Natural killer cell (primary cell): ENCODE data around the gene ANKH. TPM values are rescaled to one million over a fixed set of nuclear protein-coding genes. Genes with fewer than 3 reads are reported as not detected.

Experiments
- ATAC-seq, 3 donors: fragments of 150-1000 bp in 2 of 3; fragments of 200-7000 bp in 1 of 3; cut with Tn5 transposase; 1 replicate in 1 of 3; 2 replicates in 2 of 3; pipeline ENCODE4 v1.10.0; 2021; ENCODE audit warnings: mild to moderate bottlenecking in 2 of 3, moderate library complexity in 2 of 3
- DNase-seq, 2 donors: peaks; one replicate each; pipeline versions ENCODE4 v3.0.0 to v3.0.0-alpha.2; 2013 to 2021; ENCODE audit warnings: mixed read lengths in 1 of 2
- H3K27ac ChIP-seq: one replicate; pipeline ENCODE4 v1.5.1; 2013; ENCODE audit warnings: mild to moderate bottlenecking, low read length
- H3K27me3 ChIP-seq: one replicate; pipeline ENCODE4 v1.6.1; 2013; ENCODE audit warnings: low read length; ENCODE audit not compliant: control insufficient read depth, insufficient read depth
- H3K36me3 ChIP-seq: one replicate; pipeline ENCODE4 v1.6.1; 2013; ENCODE audit warnings: low read length; ENCODE audit not compliant: control insufficient read depth, insufficient read depth
- H3K4me1 ChIP-seq: one replicate; pipeline ENCODE4 v1.6.1; 2013; ENCODE audit warnings: low read length; ENCODE audit not compliant: control insufficient read depth, insufficient read depth
- H3K4me3 ChIP-seq: one replicate; pipeline ENCODE4 v1.5.1; 2013; ENCODE audit warnings: low read length
- H3K9me3 ChIP-seq: one replicate; pipeline ENCODE4 v1.6.1; 2013; ENCODE audit warnings: low read length; ENCODE audit not compliant: control insufficient read depth, insufficient read depth
- H3K27ac Mint-ChIP-seq, 2 donors: one replicate each; pipeline ENCODE4 v1.8.0; 2022; ENCODE audit warnings: mild to moderate bottlenecking in 2 of 2, mixed read lengths in 2 of 2, moderate library complexity in 1 of 2
- H3K27me3 Mint-ChIP-seq, 2 donors: one replicate each; pipeline ENCODE4 v1.8.0; 2022; ENCODE audit warnings: low read depth in 2 of 2, mixed read lengths in 2 of 2
- H3K36me3 Mint-ChIP-seq: one replicate; pipeline ENCODE4 v1.8.0; 2022; ENCODE audit warnings: mixed read lengths
- H3K4me1 Mint-ChIP-seq, 2 donors: one replicate each; pipeline ENCODE4 v1.8.0; 2022; ENCODE audit warnings: mixed read lengths in 2 of 2
- H3K4me3 Mint-ChIP-seq: one replicate; pipeline ENCODE4 v1.8.0; 2022; ENCODE audit warnings: mild to moderate bottlenecking, moderate library complexity, mixed read lengths
- H3K9me3 Mint-ChIP-seq, 2 donors: one replicate each; pipeline ENCODE4 v1.8.0; 2022; ENCODE audit warnings: mixed read lengths in 2 of 2
- CTCF ChIP-seq: fragments of 200-600 bp; IDR thresholded peaks from one replicate; pipeline ENCODE4 v1.8.0; 2022; ENCODE audit warnings: antibody characterized with exemption
- WGBS: methylation state at CpG from one replicate; pipeline ENCODE4 v1.1.7; 2013; ENCODE audit warnings: missing lambda C conversion rate; ENCODE audit not compliant: insufficient coverage; 5-methylcytosine and 5-hydroxymethylcytosine counted together
- intact Hi-C: fragments of 100-400 bp; cut with micrococcal nuclease; formaldehyde crosslinking; loops from one replicate; pipeline ENCODE4 v1.14.2; 2022
- total RNA-seq, 4 donors: library from RNA; stranded (reverse); fragments of 120-200 nt in 1 of 4; gene quantifications; one replicate each; pipeline versions ENCODE4 v1.2.3 to v1.2.4, GENCODE V29; 2013 to 2022

ANKH gene
- total RNA-seq, 3 donors from 2014 or later (not counting 1 experiment from before 2014, with no cell fraction given), result 52.9 to 78.0 (median 63.8) TPM

DNA sequence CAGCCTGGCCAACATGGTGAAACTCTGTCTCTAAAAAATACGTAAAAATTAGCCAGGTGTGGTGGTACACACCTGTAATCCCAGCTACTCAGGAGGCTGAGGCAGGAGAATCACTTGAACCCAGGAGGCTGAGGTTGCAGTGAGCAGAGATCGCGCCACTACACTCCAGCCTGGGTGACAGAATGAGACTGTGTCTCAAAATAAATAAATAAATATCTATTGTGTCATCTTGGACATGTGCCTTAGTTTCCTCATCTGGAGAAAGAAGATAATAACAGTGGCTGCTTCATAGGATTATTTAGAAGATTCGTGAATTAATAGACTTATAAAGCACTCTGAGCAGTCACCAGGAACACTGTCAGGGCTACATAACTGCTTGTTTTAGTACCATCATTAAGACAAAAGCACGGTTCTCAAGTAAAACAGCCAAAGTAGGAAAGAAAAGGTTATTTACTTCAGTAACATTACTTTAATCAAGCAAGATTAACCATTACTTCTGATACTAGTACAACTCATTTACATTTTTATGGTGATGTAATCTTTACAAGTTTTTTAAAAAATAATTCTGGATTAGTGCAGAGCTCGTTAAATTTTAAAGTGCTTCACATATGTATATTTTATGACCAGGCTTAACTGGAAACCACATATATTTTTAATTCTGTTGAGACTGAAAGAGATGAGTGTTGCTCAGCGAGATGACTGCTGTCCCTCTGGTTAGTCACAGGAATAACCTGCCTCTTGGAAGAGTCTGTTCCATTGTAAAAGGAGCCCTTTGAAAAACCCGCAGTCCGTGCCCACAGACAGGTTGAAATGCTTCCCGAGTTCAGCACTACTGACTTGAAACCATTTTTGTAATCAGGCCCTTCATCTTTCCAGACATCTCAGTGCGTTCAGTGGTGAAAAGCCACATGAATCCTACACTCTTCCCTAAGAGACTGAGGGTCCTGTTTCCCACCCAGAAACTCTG lies 36.7 kb downstream of the ANKH start:
- Histone ChIP-seq H3K36me3 (no peaks in the 10 kb centered on the region), H3K27ac (no peak overlapping the region), H3K27me3 (no peaks in the 10 kb centered on the region), H3K9me3 (no peaks in the 10 kb centered on the region), H3K4me1 (no peaks in the 10 kb centered on the region), H3K4me3 (no peak overlapping the region)
- Mint-ChIP-seq H3K4me3 (no peak overlapping the region), H3K9me3 (no peaks in the 10 kb centered on the region), H3K4me1 (peaks cover 8 to 11% of the 10 kb centered on the region in 2 donors), H3K36me3 (no peaks in the 10 kb centered on the region), H3K27ac (no peak overlapping the region), H3K27me3 (no peaks in the 10 kb centered on the region)
- no peak for DNase-seq
- TF ChIP-seq CTCF, result no peak
- 98% methylated on average over 9 of the region's 11 CpGs for WGBS
- no peak for ATAC-seq
- intact Hi-C loops, result no loop called here

GRCh38 chr5:14834062-14834461 lies 37.5 kb downstream of the ANKH start:
- Mint-ChIP-seq H3K4me3 (no peak overlapping the region), H3K27ac (no peak overlapping the region), H3K27me3 (no peaks in the 10 kb centered on the region), H3K36me3 (no peaks in the 10 kb centered on the region), H3K9me3 (no peaks in the 10 kb centered on the region), H3K4me1 (peaks cover 8 to 11% of the 10 kb centered on the region in 2 donors)
- Histone ChIP-seq H3K27ac (no peak overlapping the region), H3K27me3 (no peaks in the 10 kb centered on the region), H3K36me3 (no peaks in the 10 kb centered on the region), H3K4me3 (no peak overlapping the region), H3K9me3 (no peaks in the 10 kb centered on the region), H3K4me1 (no peaks in the 10 kb centered on the region)
- DNase-seq, result no peak
- no peak for ATAC-seq
- 89% methylated on average over 2 of the region's 2 CpGs for WGBS
- no peak for TF ChIP-seq CTCF
- intact Hi-C loops, result no loop called here

DNA sequence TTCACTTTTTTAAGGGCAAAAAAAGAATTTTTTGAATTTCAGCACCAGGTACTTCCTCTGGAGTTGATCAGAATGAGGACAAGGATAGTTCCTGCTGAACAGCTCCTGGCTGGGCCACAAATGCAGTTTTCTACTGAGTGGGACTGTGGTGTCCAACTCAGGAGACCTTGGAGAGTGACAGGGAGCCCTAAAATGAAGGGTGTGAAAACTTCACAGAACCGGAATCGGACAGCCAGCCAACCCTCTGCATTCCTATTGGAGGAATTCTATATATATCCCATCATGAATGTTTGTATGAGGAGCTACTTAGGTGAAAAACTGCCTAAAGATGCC lies 40.6 kb downstream of the ANKH start:
- H3K27ac Mint-ChIP-seq, result no peak overlapping the region

More for the DNA sequence above, 40.6 kb downstream of the ANKH start:
- no peak overlapping the region for H3K4me3 ChIP-seq
- no peak for TF ChIP-seq CTCF
- intact Hi-C loops, result no loop called here
- Mint-ChIP-seq H3K36me3 (no peaks in the 10 kb centered on the region), H3K27me3 (no peaks in the 10 kb centered on the region), H3K4me1 (peaks cover 23 to 24% of the 10 kb centered on the region in 2 donors), H3K9me3 (no peaks in the 10 kb centered on the region), H3K4me3 (no peak overlapping the region)
- no peaks in the 10 kb centered on the region for H3K36me3 ChIP-seq
- no peak for ATAC-seq
- H3K27me3 ChIP-seq, result no peaks in the 10 kb centered on the region
- no peak overlapping the region for H3K27ac ChIP-seq
- WGBS, result no CpG with 5 or more reads among the region's 2 CpGs
- DNase-seq, result no peak
- no peaks in the 10 kb centered on the region for H3K9me3 ChIP-seq
- no peaks in the 10 kb centered on the region for H3K4me1 ChIP-seq
